HG03139 (cell line): Measurements from ENCODE around the gene MFAP1.
"Not testable (repeated sequence)": the region's sequence is repeated elsewhere in the genome, so short reads cannot be mapped to it uniquely, and the experiment has no call there.

Experiments
- ATAC-seq: cut with Tn5 transposase; IDR thresholded peaks from one replicate; pipeline ENCODE4 v1.9.1; 2021; ENCODE audit not compliant: unreplicated experiment

MFAP1 gene, protein sequence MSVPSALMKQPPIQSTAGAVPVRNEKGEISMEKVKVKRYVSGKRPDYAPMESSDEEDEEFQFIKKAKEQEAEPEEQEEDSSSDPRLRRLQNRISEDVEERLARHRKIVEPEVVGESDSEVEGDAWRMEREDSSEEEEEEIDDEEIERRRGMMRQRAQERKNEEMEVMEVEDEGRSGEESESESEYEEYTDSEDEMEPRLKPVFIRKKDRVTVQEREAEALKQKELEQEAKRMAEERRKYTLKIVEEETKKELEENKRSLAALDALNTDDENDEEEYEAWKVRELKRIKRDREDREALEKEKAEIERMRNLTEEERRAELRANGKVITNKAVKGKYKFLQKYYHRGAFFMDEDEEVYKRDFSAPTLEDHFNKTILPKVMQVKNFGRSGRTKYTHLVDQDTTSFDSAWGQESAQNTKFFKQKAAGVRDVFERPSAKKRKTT

DNA sequence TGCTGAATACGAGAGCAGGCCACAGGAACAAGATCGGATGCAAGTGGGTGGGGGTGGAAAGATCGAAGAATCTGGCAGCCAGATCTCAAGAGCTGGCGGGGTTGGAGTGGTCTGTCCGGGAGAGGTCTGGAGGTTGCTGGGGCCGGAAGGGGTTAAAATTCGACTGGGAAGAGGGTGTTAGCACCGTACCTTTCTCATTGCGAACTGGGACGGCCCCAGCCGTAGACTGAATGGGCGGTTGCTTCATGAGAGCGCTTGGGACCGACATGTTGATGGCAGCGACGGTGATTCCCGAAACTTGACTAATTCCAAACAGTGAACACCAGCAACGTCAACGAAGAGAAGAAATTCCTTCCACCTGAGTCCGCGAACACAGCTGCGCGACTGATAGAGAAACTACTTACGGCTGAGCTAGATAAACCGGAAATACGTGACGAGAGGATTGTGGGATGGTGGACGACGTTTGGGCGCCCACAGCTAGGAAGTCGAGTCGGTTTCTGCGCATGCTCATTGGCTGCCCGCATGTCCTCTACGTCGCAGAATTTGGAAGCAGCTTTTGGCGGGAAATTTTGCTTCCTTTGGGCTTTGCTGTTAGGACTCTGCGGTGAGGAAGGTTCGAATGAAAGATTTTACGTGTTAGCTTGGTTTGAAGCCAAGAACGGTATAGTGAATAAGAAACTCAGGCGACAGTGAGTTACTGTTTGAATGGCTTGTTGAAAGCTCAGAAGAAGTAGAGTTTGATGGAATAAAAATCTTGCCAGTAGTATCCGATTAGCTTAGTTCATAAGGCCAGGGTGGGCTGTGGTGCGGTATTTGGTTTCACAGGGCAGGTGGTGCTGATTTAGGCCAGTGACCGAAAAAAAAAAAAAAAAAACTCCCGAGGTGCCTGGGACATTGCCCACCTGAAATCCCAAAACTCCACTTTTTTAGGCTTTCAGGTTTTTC, at the start of gene MFAP1:
TSS of gene MFAP1 (minus strand) at position 389 of the 945 bp plus-strand sequence. CDS start at position 268, 121 bp downstream.
- ATAC-seq: peak; percentile 67

DNA sequence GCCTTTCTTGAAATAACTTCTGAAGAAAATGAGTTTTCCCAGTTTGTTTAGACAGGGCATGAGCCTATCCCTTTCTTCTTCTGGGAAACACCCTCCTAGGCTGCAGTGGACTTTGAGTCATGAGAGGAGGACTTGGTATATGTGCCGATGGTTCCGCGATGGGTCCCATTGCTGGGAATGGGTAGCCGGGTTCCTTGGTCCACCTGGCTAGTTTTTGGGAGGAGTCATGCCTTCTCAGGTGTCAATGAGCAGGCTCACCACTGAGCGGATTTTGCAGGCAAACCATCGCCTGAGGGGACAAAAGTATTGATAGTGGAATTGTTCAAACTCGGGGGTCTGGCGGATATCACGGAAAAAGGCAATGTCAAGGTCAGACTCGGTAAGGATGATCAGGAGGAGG, 49.2 kb upstream of the MFAP1 start:
- ATAC-seq: no peak

DNA sequence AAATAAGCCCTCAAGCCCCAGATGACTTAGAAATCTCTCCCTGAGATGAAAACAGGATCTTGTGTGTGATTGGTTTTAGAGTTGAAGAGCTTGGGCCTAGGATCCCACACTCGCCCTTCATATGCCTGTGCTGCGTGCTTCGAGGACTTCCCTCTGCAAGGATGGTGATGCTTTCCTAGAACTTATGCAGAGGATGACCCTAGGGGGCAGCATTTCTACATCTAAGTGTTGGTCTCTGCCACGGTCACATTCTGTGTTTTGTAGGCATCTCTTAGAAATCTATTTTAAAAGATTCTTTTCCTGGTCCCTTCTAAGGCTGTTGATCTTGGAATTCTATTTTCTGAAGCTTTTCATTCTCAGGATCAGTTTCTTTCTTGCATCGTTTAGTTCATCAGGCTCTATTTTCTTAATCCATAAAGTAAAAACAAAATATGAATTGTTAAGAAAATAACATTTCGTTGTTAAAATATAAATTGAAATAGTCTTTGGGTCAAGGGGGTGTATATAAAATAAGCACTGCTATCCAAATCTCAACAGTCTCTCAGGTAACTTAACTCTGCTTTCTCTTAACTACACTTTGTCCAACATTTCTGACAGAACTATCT, 48.0 kb upstream of the MFAP1 start:
- ATAC-seq: no peak

DNA sequence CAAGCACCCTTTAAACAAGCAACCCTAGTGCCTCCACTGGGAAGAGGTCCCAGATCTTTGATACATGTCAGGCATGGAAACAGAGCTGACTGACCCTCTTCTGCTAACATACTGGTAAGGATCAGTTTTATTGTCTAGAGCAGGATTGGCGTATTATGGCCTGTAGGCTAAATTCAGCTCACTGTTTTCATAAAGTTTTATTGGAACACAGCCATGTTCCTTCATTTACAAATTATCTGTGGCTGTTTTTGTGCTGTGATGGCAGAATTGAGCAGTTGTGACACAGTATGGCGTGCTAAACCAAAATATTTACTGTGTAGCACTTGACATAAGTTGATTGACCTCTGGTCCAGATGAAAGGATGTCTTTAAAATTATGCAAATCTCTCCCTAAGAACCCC, 47.3 kb upstream of the MFAP1 start:
- ATAC-seq: no peak

DNA sequence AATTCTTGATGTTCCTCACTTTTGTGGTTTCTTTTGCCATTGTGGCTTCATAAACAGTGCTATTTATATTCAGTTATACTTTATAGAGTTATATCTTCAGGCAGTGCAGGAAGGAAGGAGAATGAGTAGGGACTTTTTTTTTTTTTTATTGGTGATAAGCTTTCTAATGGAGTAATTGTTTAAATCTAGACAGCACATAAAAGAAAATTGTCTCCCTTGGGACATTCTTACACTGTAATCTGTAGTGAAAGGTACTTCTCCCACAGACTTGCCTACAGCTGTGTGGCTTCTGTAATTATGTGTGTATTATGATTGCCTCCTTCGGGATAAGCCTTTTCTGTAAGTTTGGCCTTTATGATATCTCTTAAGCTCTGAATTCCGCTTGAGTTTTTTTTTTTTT, 43.9 kb upstream of the MFAP1 start:
- no peak for ATAC-seq

DNA sequence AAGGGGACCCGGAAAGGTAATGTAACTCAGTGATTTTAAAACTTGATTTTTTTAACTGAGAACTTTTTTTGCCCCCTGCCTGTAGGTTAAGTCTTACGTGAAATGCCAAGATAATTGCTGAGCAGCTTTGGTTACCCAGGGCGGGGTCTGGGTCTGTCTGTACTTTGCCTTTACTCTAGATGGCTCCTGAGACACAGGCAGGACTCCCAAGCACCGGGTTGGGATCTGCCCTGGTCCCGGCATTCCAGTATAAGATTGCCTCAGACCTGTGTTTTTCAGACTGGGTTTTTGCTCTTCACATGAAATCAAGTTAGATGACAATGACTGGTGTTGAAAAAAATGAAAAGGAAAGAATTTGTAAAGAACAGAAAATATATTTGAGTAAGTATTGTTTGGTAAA, 42.6 kb upstream of the MFAP1 start:
- no peak for ATAC-seq

DNA sequence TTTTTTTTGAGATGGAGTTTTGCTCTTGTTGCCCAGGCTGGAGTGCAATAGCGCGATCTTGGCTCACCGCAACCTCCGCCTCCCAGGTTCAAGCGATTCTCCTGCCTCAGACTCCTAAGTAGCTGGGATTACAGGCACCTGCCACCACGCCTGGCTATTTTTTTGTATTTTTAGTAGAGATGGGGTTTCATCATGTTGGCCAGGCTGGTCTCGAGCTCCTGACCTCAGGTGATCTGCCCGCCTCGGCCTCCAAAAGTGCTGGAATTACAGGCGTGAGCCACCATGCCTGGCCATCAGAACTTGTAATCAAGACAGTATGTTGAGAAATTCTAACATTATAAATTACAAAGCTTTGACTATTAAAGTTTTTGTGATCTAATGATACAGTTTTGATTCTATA, 42.1 kb upstream of the MFAP1 start:
- ATAC-seq: not testable (repeated sequence)

DNA sequence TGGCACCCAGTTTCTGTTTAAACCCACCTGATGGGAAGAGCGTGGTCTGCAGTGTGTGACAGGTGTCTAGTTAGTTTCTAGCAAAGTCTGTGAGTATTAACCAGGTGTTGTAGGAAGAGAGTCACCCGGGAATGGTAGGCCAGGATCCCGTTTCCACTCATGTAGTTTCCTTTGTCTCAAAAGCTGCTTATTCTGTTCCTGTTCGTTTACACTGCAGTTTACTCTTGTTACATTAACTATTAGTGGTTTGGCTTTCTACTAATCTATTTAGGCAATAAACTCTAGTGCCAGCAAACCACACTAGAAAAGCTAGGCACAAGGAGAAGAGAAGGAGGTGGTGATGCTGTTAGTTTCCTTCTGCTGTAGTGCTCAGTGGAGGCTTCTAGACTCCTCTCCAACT, 35.1 kb upstream of the MFAP1 start:
- ATAC-seq: no peak

DNA sequence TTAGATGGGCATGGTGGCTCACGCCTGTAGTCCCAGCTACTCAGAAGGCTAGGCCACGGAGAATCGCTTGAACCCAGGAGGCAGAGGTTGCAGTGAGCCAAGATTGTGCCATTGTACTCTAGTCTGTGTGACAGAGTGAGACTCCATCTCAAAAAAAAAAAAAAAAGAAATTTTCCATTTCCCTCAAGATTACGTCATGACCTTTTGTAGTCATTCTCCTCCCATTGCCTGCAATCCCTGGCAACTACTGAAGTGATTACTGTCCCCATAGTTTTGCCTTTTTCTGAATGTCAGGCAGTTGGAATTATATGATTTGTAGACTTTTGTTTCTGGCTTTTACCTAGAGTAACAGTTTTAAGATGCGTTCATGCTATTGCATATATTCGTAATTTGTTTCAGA, 30.3 kb upstream of the MFAP1 start:
- no peak for ATAC-seq

DNA sequence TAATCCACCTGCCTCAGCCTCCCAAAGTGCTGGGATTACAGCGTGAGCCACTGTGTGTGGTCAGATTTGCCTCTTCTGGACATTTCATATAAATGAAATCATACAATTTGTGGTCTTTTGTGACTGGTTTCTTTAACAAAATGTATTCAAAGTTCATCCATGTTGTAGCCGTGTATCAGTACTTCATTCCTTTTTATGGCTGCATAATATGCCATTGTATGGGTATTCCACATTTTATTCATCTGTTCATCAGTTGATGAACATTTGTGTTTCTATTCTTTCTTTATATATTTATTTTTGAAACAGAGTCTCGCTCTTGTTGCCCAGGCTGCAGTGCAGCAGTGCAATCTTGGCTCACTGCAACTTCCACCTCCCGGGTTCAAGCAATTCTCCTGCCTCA, 28.1 kb upstream of the MFAP1 start:
- ATAC-seq: no peak

DNA sequence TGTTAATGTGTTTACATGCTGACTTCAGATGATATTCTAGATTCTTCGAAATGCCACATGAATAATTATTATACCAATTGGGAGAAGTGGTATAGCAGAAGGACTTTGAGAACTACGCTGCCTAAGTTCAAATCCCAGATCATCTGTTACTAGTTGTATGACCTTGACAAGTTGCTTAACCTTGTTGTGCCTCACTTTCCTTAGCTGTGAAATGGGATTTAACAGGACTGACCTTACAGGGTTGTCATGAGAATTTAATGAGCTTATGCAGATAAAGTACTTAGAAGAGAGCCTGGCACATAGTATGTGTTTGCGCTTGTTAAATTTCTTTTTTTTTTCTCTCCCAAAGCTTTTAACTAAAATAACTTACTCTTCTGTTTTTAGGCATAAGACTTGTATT, 26.8 kb upstream of the MFAP1 start:
- no peak for ATAC-seq

DNA sequence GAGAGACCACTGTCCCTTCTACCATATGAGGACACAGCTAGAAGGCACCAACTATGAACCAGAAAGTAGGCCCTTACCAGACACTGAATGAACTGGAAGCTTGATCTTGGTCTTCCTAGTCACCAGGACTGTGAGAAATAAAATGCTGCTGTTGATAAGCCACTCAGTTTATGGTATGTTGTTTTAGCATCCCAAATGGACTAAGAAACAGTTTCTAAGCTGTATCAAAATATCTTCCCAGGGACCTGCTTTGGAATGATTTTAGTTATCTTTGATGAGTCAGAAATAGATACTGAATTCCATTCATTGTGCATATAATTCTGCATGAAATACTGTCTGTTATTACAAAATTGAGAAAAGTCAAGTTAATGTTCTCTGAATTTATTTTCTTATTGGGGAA, 20.9 kb upstream of the MFAP1 start:
- no peak for ATAC-seq

DNA sequence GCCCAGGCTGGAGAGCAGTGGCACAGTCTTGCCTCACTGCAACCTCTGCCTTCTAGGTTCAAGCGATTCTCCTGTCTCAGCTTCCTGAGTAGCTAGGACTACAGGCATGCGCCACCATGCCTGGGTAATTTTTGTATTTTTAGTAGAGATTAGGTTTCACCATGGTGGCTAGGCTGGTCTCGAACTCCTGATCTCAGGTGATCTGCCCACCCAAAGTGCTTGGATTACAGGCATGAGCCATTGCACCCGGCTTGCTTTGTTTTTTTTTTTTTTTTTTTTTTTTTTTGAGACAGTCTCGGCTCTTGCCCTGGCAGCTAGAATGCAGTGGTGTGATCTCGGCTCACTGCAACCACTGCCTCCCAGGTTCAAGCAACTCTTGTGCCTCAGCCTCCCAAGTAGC, 8.0 kb upstream of the MFAP1 start:
- not testable (repeated sequence) for ATAC-seq

DNA sequence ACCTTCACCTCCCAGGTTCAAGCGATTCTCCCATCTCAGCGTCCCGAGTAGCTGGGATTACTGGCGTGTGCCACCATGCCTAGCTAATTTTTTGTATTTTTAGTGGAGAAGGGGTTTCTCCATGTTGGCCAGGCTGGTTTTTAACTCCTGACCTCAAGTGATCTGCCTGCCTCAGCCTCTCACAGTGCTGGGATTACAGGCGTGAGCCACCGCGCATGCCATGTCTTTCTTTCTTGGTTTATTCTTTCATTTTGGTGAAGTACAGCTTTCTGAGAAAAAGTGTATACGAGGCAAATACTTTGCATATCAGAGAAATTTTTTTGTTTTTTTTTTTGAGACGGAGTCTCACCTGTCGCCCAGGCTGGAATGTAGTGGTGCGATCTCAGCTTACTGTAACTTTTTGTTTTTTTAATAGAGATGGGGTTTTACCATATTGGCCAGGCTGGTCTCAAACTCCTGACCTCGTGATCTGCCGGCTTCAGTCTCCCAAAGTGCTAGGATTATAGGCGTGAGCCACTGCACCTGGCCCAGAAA, 7.1 kb upstream of the MFAP1 start:
- not testable (repeated sequence) for ATAC-seq

DNA sequence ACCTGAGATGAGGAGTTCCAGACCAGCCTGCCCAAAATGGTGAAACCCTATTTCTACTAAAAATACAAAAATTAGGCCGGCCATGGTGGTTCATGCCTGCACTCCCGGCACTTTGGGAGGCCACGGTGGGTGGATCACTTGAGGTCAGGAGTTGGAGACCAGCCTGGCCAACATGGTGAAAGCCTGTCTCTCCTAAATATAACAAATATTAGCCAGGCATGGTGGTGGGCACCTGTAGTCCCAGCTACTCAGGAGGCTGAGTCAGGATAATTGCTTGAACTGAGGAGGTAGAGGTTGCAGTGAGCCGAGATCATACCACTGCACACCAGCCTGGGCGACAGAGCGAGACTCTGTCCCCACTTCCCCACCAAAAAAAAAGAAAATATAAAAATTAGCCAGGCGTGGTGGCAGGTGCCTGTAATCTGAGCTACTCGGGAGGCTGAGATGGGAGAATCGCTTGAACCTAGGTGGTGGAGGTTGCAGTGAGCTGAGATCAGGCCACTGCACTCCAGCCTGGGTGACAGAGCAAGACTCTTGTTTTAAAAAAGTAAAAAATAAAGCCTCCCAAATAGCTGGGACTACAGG, 6.3 kb upstream of the MFAP1 start:
- ATAC-seq: not testable (repeated sequence)

DNA sequence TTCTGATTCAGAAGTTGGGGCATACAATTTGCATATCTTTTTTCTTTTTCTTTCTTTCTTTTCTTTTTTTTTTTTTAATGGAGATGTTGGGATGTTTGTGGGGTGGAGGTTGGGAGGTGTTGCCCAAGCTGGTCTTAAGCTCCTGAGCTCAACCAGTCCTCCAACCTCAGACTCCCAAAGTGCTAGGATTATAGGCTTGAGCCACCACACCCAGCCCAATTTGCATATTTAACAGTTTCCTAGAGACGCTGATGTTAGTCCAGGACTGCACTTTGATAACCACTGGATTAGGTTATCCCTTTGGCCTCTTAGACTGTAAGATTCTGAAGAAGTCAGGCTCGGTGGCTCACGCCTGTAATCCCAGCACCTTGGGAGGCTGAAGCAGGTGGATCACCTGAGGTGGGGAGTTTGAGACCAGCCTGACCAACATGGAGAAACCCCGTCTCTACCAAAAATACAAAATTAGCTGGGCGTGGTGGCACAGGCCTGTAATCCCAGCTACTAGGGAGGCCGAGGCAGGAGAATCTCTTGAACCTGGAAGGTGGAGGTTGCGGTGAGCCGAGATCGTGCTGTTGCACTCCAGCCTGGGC, 5.6 kb upstream of the MFAP1 start:
- not testable (repeated sequence) for ATAC-seq

DNA sequence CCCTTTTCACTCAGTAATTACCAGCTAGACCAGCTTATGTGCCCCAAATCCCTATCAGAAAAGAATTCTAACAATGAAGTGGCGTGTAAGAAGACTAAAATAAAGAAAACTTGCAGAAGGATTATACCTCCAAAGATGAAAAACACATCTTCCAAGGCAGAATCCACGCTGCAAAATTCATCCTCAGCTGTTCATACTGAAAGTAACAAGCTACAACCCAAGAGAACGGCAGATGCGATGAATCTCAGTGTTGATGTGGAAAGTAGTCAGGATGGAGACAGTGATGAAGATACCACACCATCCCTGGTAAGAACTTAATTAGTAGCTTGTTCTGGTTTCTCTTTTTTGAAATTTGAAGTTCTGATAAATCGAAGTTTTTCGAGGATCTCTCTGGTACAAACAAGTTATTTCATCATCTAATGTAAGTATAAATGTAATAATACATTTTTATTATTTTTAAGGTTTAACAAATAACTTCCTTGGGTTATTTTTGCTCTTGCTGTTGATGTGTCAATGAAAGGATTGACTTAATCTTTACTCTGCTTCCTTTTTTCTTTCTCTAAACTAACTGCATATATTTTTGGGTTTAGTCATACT, 3.7 kb upstream of the MFAP1 start:
- no peak for ATAC-seq

DNA sequence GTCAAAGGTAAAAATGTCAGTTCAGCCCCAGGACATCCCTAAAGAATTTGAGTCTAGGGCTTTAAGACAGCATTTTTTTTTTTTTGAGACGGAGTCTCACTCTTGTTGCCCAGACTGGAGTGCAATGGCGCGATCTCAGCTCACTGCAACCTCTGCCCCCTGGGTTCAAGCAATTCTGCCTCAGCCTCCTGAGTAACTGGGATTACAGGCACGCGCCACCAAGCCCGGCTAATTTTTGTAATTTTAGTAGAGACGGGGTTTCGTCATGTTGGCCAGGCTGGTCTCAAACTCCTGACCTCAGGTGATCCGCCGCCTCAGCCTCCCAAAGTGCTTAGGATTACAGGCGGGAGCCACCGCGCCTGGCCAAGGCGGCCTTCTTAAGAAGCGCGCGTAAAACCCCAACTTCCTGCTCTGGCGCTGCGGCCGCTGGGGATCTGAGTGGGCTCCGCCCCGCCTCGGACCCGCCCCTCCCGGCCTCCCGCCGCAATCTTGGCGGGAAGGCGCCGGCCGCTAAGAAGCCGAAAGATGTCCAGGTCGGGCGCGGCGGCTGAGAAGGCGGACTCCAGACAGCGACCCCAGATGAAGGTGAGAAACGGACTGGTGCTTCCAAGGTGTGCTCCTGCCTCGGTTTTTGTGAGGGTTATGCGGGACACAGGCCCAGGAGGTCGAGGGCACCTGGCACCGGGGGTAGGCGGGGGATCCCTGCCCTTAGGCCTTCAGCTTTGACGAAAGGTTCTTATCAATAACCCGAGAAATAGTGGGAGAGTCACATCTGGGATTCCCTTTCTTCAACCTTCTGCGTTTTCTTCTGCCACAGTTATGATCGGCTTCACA, 2.2 kb upstream of the MFAP1 start, which contains the start of gene WDR76:
TSS of gene WDR76 (plus strand) at position 495 of the 834 bp plus-strand sequence. CDS start at position 526, 31 bp downstream.
- ATAC-seq: peak; percentile 51

DNA sequence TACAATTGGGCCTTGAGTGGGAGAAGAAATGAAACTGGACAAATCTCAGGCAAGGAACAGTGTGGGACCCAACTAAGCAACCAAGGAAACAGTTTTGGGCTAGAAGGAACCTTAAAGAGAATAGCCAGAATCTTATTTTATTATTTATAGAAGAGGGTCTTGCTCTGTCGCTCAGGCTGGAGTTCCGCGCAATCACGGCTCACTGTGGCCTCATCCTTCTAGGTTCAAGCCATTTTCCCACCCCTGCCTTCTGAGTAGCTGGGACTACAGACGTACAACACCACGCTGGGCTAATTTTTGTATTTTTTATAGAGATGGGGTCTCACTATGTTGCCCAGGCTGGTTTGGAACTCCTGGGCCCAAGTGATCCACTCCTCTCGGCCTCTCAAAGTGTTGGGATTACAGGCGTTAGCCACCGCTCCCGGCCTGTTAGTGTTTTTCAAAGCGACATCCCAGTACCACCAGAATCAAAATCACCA, 1.6 kb upstream of the MFAP1 start:
- ATAC-seq: no peak
